HG03571 (cell line): Measurements from ENCODE around the gene LPIN1.
"Not testable (repeated sequence)": the region's sequence is repeated elsewhere in the genome, so short reads cannot be mapped to it uniquely, and the experiment has no call there.

ENCODE experiments used
- ATAC-seq: cut with Tn5 transposase; IDR thresholded peaks from one replicate; pipeline ENCODE4 v1.9.1; 2021; ENCODE audit not compliant: unreplicated experiment

The LPIN1 gene

GRCh38 chr2:11713815-11714214, 32.6 kb upstream of the LPIN1 start:
- no peak for ATAC-seq

GRCh38 chr2:11715987-11716652, 30.3 kb upstream of the LPIN1 start:
- ATAC-seq = no peak

GRCh38 chr2:11716689-11717321, 29.6 kb upstream of the LPIN1 start:
- no peak for ATAC-seq

- no peak for ATAC-seq
Observed at GRCh38 chr2:11717623-11718022, 28.8 kb upstream of the LPIN1 start.

GRCh38 chr2:11718606-11719005, 27.8 kb upstream of the LPIN1 start:
- ATAC-seq = no peak

GRCh38 chr2:11719230-11719977, 27.0 kb upstream of the LPIN1 start:
- no peak for ATAC-seq

- no peak for ATAC-seq
Observed at GRCh38 chr2:11720752-11721151, 25.7 kb upstream of the LPIN1 start.

- ATAC-seq = no peak
Observed at GRCh38 chr2:11722292-11723060, 24.0 kb upstream of the LPIN1 start.

GRCh38 chr2:11723061-11723371, 23.4 kb upstream of the LPIN1 start:
- no peak for ATAC-seq

GRCh38 chr2:11724151-11724550, 22.3 kb upstream of the LPIN1 start:
- ATAC-seq = no peak

GRCh38 chr2:11726384-11726783, 20.0 kb upstream of the LPIN1 start:
- ATAC-seq = no peak

- ATAC-seq = no peak
Observed at GRCh38 chr2:11729362-11730212, 16.8 kb upstream of the LPIN1 start.

- ATAC-seq = not testable (repeated sequence)
Observed at GRCh38 chr2:11731214-11731984, 15.0 kb upstream of the LPIN1 start.

- ATAC-seq = no peak
Observed at GRCh38 chr2:11732587-11732986, 13.8 kb upstream of the LPIN1 start.

- not testable (repeated sequence) for ATAC-seq
Observed at GRCh38 chr2:11737852-11738251, 8.6 kb upstream of the LPIN1 start.

- ATAC-seq = no peak
Observed at GRCh38 chr2:11738589-11739436, 7.6 kb upstream of the LPIN1 start.

- ATAC-seq = no peak
Observed at GRCh38 chr2:11740723-11741122, 5.7 kb upstream of the LPIN1 start.

GRCh38 chr2:11742317-11742701, 4.1 kb upstream of the LPIN1 start:
- no peak for ATAC-seq
